IMR-90 (cell line): ENCODE data around the gene ATP5PD. TPM values are rescaled to one million over a fixed set of nuclear protein-coding genes. Genes with fewer than 3 reads are reported as not detected.

ENCODE experiments used
- ATAC-seq: fragments of 200-7000 bp; cut with Tn5 transposase; 2 replicates; pipeline ENCODE4 v1.9.1; 2020; ENCODE audit warnings: low read depth, mild to moderate bottlenecking, moderate library complexity
- Bru-seq: library from RNA; stranded (reverse); fragments of 400-500 nt; gene quantifications from one replicate; lab custom pipeline; 2021; lab: Mats Ljungman, UMichigan
- BruChase-seq, 2 experiments: library from RNA; stranded (reverse); fragments of 400-500 nt; gene quantifications; one replicate each; lab custom pipeline; 2021; lab: Mats Ljungman, UMichigan
- BruUV-seq: library from RNA; stranded (reverse); fragments of 400-500 nt; replicated peaks from 2 replicates; lab custom pipeline; 2021; lab: Mats Ljungman, UMichigan
- CTCF ChIA-PET: fragments of 300-600 bp; formaldehyde crosslinking; extraction: SDS; loops from one replicate; lab custom pipeline; 2021; ENCODE audit warnings: antibody characterized with exemption; lab: Yijun Ruan, JAX
- POLR2A ChIA-PET: fragments of 300-600 bp; sonication (Branson Sonifier 250); formaldehyde crosslinking; loops from one replicate; lab custom pipeline; 2022; ENCODE audit warnings: antibody characterized with exemption; ENCODE audit not compliant: unreplicated experiment; lab: Charles Lee
- DNase-seq: peaks from one replicate; pipeline ENCODE4 v3.0.0; 2013
- H2AFZ ChIP-seq: replicated peaks from 2 replicates; pipeline ENCODE3; 2013; ENCODE audit warnings: low read length, mild to moderate bottlenecking; ENCODE audit not compliant: poor library complexity
- H2AK5ac ChIP-seq: 2 replicates; pipeline ENCODE4 v1.6.1; 2013; ENCODE audit warnings: low read depth, low read length, inconsistent platforms
- H2AK9ac ChIP-seq: replicated peaks from 2 replicates; pipeline ENCODE3; 2013; ENCODE audit warnings: mild to moderate bottlenecking, low read depth, low read length, moderate library complexity; ENCODE audit not compliant: poor library complexity
- H2BK120ac ChIP-seq: 2 replicates; pipeline ENCODE4 v1.6.1; 2013; ENCODE audit warnings: low read depth, low read length, inconsistent platforms
- H2BK15ac ChIP-seq: 3 replicates; pipeline ENCODE4 v1.6.1; 2013; ENCODE audit warnings: low read depth, low read length, inconsistent platforms
- H2BK20ac ChIP-seq: 2 replicates; pipeline ENCODE4 v1.6.1; 2013; ENCODE audit warnings: low read depth, mild to moderate bottlenecking, inconsistent platforms, low read length, moderate library complexity
- H2BK5ac ChIP-seq: 2 replicates; pipeline ENCODE4 v1.6.1; 2013; ENCODE audit warnings: mild to moderate bottlenecking, low read depth, low read length, inconsistent platforms; ENCODE audit not compliant: poor library complexity, severe bottlenecking
- H3K14ac ChIP-seq: replicated peaks from 2 replicates; pipeline ENCODE4 v1.6.1; 2013; ENCODE audit warnings: low read depth, low read length, inconsistent platforms
- H3K18ac ChIP-seq: 2 replicates; pipeline ENCODE4 v1.6.1; 2013; ENCODE audit warnings: low read depth, low read length, control low read depth
- H3K23ac ChIP-seq: 2 replicates; pipeline ENCODE4 v1.6.1; 2013; ENCODE audit warnings: low read depth, low read length, inconsistent platforms
- H3K27ac ChIP-seq: 2 replicates; pipeline ENCODE4 v1.5.1; 2013; ENCODE audit warnings: mild to moderate bottlenecking, control low read depth, low read length; ENCODE audit not compliant: insufficient read depth
- H3K27me3 ChIP-seq: 2 replicates; pipeline ENCODE4 v1.6.1; 2013; ENCODE audit warnings: low read length; ENCODE audit not compliant: control insufficient read depth, insufficient read depth
- H3K36me3 ChIP-seq: 2 replicates; pipeline ENCODE4 v1.6.1; 2013; ENCODE audit warnings: low read length, mixed read lengths; ENCODE audit not compliant: control insufficient read depth, insufficient read depth
- H3K4ac ChIP-seq: 2 replicates; pipeline ENCODE4 v1.6.1; 2013; ENCODE audit warnings: low read depth, low read length, inconsistent platforms
- H3K4me1 ChIP-seq: 2 replicates; pipeline ENCODE4 v1.6.1; 2013; ENCODE audit warnings: low read length, mixed read lengths; ENCODE audit not compliant: control insufficient read depth, insufficient read depth
- H3K4me2 ChIP-seq: 2 replicates; pipeline ENCODE4 v1.6.1; 2013; ENCODE audit warnings: low read depth, mild to moderate bottlenecking, control low read depth, low read length, moderate library complexity
- H3K4me3 ChIP-seq: 2 replicates; pipeline ENCODE4 v1.5.1; 2013; ENCODE audit warnings: low read depth, mild to moderate bottlenecking, control low read depth, low read length, moderate library complexity; ENCODE audit not compliant: insufficient read depth
- H3K56ac ChIP-seq: 2 replicates; pipeline ENCODE4 v1.6.1; 2013; ENCODE audit warnings: low read length, inconsistent platforms; ENCODE audit not compliant: insufficient read depth; ENCODE audit errors: extremely low read depth
- H3K79me1 ChIP-seq, 2 experiments: 2 replicates each; pipeline ENCODE4 v1.6.1; 2013; ENCODE audit warnings: low read length in 2 of 2, inconsistent platforms in 1 of 2, low read depth in 1 of 2
- H3K9ac ChIP-seq: 2 replicates; pipeline ENCODE4 v1.6.1; 2013; ENCODE audit warnings: low read depth, low read length, control low read depth
- H3K9me1 ChIP-seq: 2 replicates; pipeline ENCODE4 v1.6.1; 2013; ENCODE audit warnings: low read length, inconsistent platforms; ENCODE audit not compliant: insufficient read depth
- H3K9me3 ChIP-seq: 2 replicates; pipeline ENCODE4 v1.6.1; 2013; ENCODE audit warnings: low read length; ENCODE audit not compliant: control insufficient read depth, insufficient read depth
- H4K20me1 ChIP-seq: 2 replicates; pipeline ENCODE4 v1.6.1; 2013; ENCODE audit warnings: low read length, inconsistent platforms; ENCODE audit not compliant: insufficient read depth
- H4K5ac ChIP-seq: 2 replicates; pipeline ENCODE4 v1.6.1; 2013; ENCODE audit warnings: mild to moderate bottlenecking, low read depth, low read length, control low read depth
- H4K8ac ChIP-seq, 2 experiments: 2 replicates each; pipeline ENCODE4 v1.6.1; 2013; ENCODE audit warnings: low read depth in 2 of 2, low read length in 2 of 2, control low read depth in 1 of 2, inconsistent platforms in 1 of 2
- H4K91ac ChIP-seq: 2 replicates; pipeline ENCODE4 v1.6.1; 2013; ENCODE audit warnings: low read depth, low read length, inconsistent platforms; ENCODE audit not compliant: insufficient read depth
- BHLHE40 ChIP-seq: fragments of 150-350 bp; IDR thresholded peaks from 2 replicates; pipeline ENCODE4 v1.6.1; 2016; ENCODE audit warnings: mild to moderate bottlenecking, low read depth, low read length
- CEBPB ChIP-seq: IDR thresholded peaks from 2 replicates; pipeline ENCODE4 v1.6.1; 2012; ENCODE audit warnings: low read depth, low read length, improper control_type of control experiment
- CHD1 ChIP-seq: IDR thresholded peaks from 2 replicates; pipeline ENCODE4 v1.6.1; 2012; ENCODE audit warnings: low read depth, low read length, improper control_type of control experiment
- FOS ChIP-seq: fragments of 150-350 bp; IDR thresholded peaks from 2 replicates; pipeline ENCODE4 v1.6.1; 2016; ENCODE audit warnings: low read depth, low read length
- MAFK ChIP-seq: IDR thresholded peaks from 2 replicates; pipeline ENCODE4 v1.6.1; 2012; ENCODE audit warnings: low read depth, low read length, improper control_type of control experiment
- MAZ ChIP-seq: IDR thresholded peaks from 2 replicates; pipeline ENCODE4 v1.6.1; 2012; ENCODE audit warnings: low read depth, mild to moderate bottlenecking, low read length, improper control_type of control experiment, moderate library complexity, borderline replicate concordance
- MXI1 ChIP-seq: IDR thresholded peaks from 2 replicates; pipeline ENCODE4 v1.6.1; 2012; ENCODE audit warnings: low read depth, mild to moderate bottlenecking, low read length, moderate library complexity, borderline replicate concordance
- POLR2A ChIP-seq: IDR thresholded peaks from 2 replicates; pipeline ENCODE4 v1.6.1; 2012; ENCODE audit warnings: mild to moderate bottlenecking, low read depth, low read length
- RAD21 ChIP-seq: IDR thresholded peaks from 2 replicates; pipeline ENCODE4 v1.6.1; 2012; ENCODE audit warnings: low read length, improper control_type of control experiment
- RCOR1 ChIP-seq: IDR thresholded peaks from 2 replicates; pipeline ENCODE4 v1.6.1; 2012; ENCODE audit warnings: mild to moderate bottlenecking, low read length, improper control_type of control experiment; ENCODE audit not compliant: insufficient replicate concordance
- RFX5 ChIP-seq: IDR thresholded peaks from 2 replicates; pipeline ENCODE4 v1.8.0; 2012; ENCODE audit warnings: low read depth, mild to moderate bottlenecking, low read length, moderate library complexity
- SMC3 ChIP-seq: fragments of 150-350 bp; IDR thresholded peaks from 2 replicates; pipeline ENCODE4 v1.6.1; 2016; ENCODE audit warnings: low read depth, mild to moderate bottlenecking, antibody characterized with exemption, low read length, moderate library complexity
- WGBS, 2 experiments: methylation state at CpG; one replicate each; pipeline versions ENCODE4 v1.1.5 to v1.1.7; 2013; ENCODE audit warnings: missing lambda C conversion rate in 2 of 2; ENCODE audit not compliant: insufficient read length in 1 of 2; ENCODE audit errors: extremely low coverage in 2 of 2; 5-methylcytosine and 5-hydroxymethylcytosine counted together
- dilution Hi-C: fragments of 300-500 bp; cut with HindIII; formaldehyde crosslinking; loops from one replicate; pipeline ENCODE4 v1.14.3; 2018; ENCODE audit warnings: low sequenced_read_pairs; ENCODE audit not compliant: unreplicated experiment
- in situ Hi-C: fragments of 300-500 bp; cut with MboI; formaldehyde crosslinking; loops from 3 replicates; pipeline ENCODE4 v1.14.3; 2019; ENCODE audit warnings: low sequenced_read_pairs, inconsistent platforms, mixed read lengths
- intact Hi-C: fragments of 100-400 bp; cut with micrococcal nuclease; formaldehyde crosslinking; loops from 2 replicates; pipeline ENCODE4 v1.10.0; 2022
- long read RNA-seq: library from polyadenylated mRNA; unstranded; transcript quantifications from one replicate; pipeline ENCODE4 v2.0.0, GENCODE V29; 2021; ENCODE audit not compliant: unreplicated experiment
- polyA plus RNA-seq, 3 experiments: library from polyadenylated mRNA; depleted of rRNA; stranded (reverse); fragments of >200 nt; gene quantifications; 2 replicates each; pipeline ENCODE4 v1.2.3, GENCODE V29; 2012; ENCODE audit warnings: low replicate concordance in 1 of 3
- total RNA-seq: library from RNA; depleted of rRNA; stranded (reverse); fragments of >200 nt; gene quantifications from 2 replicates; pipeline ENCODE4 v1.2.3, GENCODE V29; 2012; rRNA removed
- TF ChIP-seq, protein P1 (sequence below): fragments of 150-350 bp; IDR thresholded peaks from 2 replicates; pipeline ENCODE4 v1.6.1; 2017; ENCODE audit warnings: mild to moderate bottlenecking, antibody characterized with exemption, low read length, low read depth

The ATP5PD gene
- 365 and 373 TPM in 2 replicates for total RNA-seq
- 331 and 425 TPM in 2 replicates for polyA plus RNA-seq (2012; rRNA removed)
- polyA plus RNA-seq (2012; cell fraction: cytosol; rRNA removed), result 109 and 263 TPM in 2 replicates
- 38.0 and 159 TPM in 2 replicates for polyA plus RNA-seq (2012; cell fraction: nucleus; rRNA removed; ENCODE audit: low replicate concordance)
- Bru-seq, nascent RNA, result percentile 85 among the genes with signal in this experiment
- percentile 82 among the genes with signal in this experiment for BruChase-seq, experiment 1, labeled RNA remaining after a 6-hour chase
- BruChase-seq, experiment 2, labeled RNA remaining after a 2-hour chase, result percentile 75 among the genes with signal in this experiment
- long read RNA-seq, transcript ATP5PD-201 (6 exons, 603 nt), result major isoform, 89 of 99 reads
- long read RNA-seq, partial matches to known transcripts, result 7 of 99 reads
- long read RNA-seq, other reads (novel, unspliced or antisense), result 3 of 99 reads

DNA sequence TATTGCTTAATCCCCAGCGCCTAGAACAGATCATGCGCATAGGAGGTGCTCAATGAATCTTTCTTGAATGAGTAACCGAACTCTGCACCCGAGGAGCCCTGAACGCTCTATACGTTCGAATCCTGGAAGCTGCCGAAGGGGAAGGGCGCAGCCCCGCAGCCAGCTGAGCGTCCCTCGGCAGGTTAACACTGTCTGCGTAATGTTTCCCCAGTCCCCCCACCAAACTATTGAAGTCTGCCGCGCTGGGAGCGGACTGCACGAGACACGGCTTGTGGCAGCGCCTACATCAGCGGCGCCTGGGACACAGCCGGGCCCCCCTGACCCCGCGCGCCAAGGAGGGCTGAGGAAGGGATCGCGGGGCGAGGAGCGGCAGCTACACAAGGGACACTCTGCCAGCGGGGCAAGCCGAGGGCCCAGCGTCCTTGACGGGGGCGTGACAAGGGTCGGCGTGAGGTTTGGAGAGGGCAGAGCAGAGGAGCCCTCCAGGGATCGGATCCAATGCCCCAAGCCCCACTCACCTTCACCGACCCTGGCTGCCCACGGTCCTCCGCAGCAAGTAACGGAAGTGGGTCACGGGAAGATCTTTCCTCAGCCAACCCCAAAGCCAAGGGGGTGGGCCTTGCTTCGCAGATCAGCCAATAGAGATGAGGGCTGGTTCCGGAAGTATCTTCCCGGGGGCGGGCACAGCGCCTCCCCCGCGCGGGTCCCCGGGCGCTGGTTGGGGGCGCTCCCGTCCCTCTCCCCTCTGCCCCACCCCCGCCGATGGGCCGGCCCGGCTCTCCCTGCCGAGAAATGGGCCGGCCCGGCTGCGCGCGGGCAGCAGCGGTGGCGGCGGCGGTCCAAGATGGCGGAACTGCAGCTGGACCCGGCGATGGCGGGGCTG, at the start of gene ATP5PD, which contains the start of gene KCTD2:
Gene ATP5PD, minus strand, starts transcription at position 563 of the 883 bp plus-strand sequence. CDS start 4,319 bp downstream, outside the sequence.
Gene KCTD2, plus strand, starts transcription at position 819 of the 883 bp plus-strand sequence. Its CDS starts 26 bp downstream, at position 845.
- TSS peak; percentile 74 for BruUV-seq
- peak within 1 kb of the TSS; percentile 92 for H2BK5ac ChIP-seq
- peak within 1 kb of the TSS; percentile 83 for H4K91ac ChIP-seq
- H3K27ac ChIP-seq, result peak within 1 kb of the TSS; percentile 95
- peak within 1 kb of the TSS; percentile 94 for H3K4me2 ChIP-seq
- peak; percentile 96 for DNase-seq
- in situ Hi-C loops (no loop called here), dilution Hi-C loops (no loop called here), intact Hi-C loops (loop anchor here (1.0 to 5.0 kb wide), 2 partner anchors 11 to 84 kb away; no protein-coding TSS in a partner anchor)
- H2AFZ ChIP-seq, result peak within 1 kb of the TSS; percentile 95
- H3K18ac ChIP-seq, result peak within 1 kb of the TSS; percentile 49; the same call in 1 of the 2 replicates
- peak within 1 kb of the TSS; percentile 96 for H2AK5ac ChIP-seq
- ATAC-seq, result peak; percentile 98
- H3K4ac ChIP-seq, result peak within 1 kb of the TSS; percentile 91
- TF ChIP-seq RCOR1 (no peak), SMC3 (no peak), MAFK (no peak), CEBPB (peak; percentile 92), RAD21 (no peak), FOS (0 out of 2 replicates have a peak, but pooled peaks have one; percentile 25), RFX5 (no peak), CHD1 (no peak; the same call in none of the 2 replicates), MXI1 (peak; percentile 39; the same call in 1 of the 2 replicates), POLR2A (peak; percentile 74; the same call in 1 of the 2 replicates), BHLHE40 (peak; percentile 93), MAZ (peak; percentile 98)
- TF ChIP-seq, protein P1, sequence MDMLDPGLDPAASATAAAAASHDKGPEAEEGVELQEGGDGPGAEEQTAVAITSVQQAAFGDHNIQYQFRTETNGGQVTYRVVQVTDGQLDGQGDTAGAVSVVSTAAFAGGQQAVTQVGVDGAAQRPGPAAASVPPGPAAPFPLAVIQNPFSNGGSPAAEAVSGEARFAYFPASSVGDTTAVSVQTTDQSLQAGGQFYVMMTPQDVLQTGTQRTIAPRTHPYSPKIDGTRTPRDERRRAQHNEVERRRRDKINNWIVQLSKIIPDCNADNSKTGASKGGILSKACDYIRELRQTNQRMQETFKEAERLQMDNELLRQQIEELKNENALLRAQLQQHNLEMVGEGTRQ, result peak; percentile 52; the same call in 1 of the 2 replicates
- peaks cover 23 to 58% of the 10 kb centered on the region in 2 experiments for H3K79me1 ChIP-seq
- no peaks in the 10 kb centered on the region for H3K9me3 ChIP-seq
- H3K4me1 ChIP-seq, result no peaks in the 10 kb centered on the region; the same call in 1 of the 2 replicates
- peak within 1 kb of the TSS; percentile 69 for H2BK120ac ChIP-seq
- H3K4me3 ChIP-seq, result peak within 1 kb of the TSS; percentile 92
- H2AK9ac ChIP-seq, result peak within 1 kb of the TSS; percentile 100
- H3K56ac ChIP-seq, result peak within 1 kb of the TSS; percentile 61
- no peak within 1 kb of the TSS for H2BK20ac ChIP-seq
- CTCF ChIA-PET, result no interaction called here
- H3K9me1 ChIP-seq, result peaks cover 3% of the 10 kb centered on the region; the same call in 1 of the 2 replicates
- peak within 1 kb of the TSS; percentile 91 for H3K9ac ChIP-seq
- peak within 1 kb of the TSS; percentile 82 to 88 for H4K8ac ChIP-seq
- H3K23ac ChIP-seq, result peak within 1 kb of the TSS; percentile 94
- no peak within 1 kb of the TSS; the same call in 2 of the 3 replicates for H2BK15ac ChIP-seq
- H4K20me1 ChIP-seq, result 0 out of 2 replicates have a peak, but pooled peaks cover 3% of the 10 kb centered on the region
- no peaks in the 10 kb centered on the region for H3K27me3 ChIP-seq
- H3K14ac ChIP-seq, result peak within 1 kb of the TSS; percentile 93
- POLR2A ChIA-PET, result no interaction called here
- peaks cover 5% of the 10 kb centered on the region for H3K36me3 ChIP-seq
- 0% methylated on average over 4 of the region's 72 CpGs; no CpG with 5 or more reads in 1 of the 2 experiments for WGBS, 2 experiments
- peak within 1 kb of the TSS; percentile 78 for H4K5ac ChIP-seq
